Measurements from ENCODE around the gene CACNA2D4.
"Not testable (repeated sequence)": the region's sequence is repeated elsewhere in the genome, so short reads cannot be mapped to it uniquely, and the experiment has no call there.

Gene CACNA2D4

DNA sequence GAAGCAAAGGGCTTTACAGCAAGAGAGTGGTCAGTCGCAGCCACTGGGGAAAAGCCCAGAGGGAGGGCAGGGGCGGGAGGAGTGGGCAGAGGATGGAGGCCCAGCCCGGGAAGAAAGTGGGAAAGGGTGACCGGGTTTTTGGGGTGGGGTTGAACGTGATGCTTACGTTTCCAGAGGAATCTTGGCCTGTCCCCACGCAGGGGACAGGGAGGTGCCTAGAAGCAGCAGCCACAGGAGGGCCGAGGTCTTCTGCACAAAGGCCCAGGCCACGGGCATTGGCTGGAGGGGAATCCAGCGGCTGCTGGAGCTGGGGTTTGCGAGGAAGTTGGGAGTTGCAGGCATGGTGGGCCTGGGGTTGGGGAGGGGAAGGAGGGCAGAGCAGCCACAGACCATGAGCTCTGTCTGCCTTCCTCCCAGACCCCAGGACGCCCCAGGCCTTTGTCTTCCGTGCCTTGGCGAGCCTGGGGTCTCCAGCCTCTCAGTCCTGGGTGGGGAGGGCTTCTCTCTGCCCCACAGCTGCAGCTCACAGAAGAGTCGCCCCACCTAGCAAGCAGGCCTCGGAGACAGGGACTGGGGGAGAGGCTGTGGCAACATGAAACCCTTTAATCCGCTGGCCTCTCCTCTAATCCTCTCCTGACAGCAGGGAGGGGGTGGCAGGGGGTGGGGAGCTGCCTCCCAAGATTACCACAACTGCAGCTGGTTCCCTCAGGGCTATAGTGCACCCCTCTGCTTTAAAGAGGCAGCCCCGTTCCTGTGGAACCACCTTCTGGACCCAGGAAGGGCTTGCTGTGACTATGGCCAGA, at the start of gene CACNA2D4:
TSS of gene CACNA2D4 (minus strand) at position 572 of the 803 bp plus-strand sequence. CDS start at position 393, 179 bp downstream.
- peak; percentile 65 for DNase-seq

DNA sequence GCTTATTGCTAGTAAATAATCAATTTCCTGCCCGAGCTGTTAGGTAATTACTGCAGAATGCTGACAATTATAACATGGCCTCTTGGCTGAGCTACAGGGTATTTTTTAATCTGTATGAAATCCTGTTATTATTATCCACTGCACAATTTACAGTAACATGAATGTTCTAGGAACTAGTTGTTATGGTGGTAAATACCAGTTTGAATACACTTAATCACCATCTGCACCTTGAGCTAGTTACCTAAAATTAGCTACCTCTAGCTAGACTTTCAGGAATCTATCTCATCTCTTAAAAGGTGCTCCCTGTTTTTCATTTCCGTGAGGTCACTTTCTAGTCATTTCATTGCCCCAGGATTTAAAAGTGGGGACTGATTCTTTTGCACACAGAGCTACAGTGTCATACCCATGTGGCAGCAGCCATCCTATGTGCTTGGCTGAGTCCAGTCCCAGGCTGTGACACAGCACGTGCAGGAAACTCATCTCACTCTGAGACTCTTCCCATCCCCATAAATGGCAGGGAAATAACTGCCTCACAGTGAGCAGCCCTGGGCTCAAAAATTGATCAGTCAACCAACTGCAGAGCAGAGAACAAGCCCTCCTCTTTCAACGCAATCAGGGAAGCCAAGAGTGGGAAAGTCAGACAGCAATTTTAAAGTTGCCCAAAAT, 48.2 kb upstream of the CACNA2D4 start:
- no peak for DNase-seq

DNA sequence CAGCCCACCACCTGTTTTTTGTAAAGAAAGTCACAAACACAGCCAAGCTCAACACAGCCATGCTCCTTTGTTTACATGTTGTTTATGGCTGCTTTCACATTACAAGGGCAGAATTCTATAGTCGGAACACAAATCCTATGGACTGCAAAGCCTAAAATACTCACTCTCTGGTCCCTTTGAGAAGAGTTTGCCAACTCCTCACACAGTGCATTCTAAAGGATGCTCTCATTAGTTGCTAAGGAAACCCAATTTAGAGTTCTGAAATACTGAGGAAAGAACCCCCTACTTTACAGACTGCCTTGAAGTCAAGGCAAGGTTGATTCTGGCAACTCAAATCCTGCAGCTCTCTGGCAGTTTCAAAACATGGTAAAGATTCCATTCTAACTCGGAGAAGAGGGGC, 47.5 kb upstream of the CACNA2D4 start:
- no peak for DNase-seq

- no peak for DNase-seq
These were observed 43.9 kb upstream of the CACNA2D4 start for GRCh38 chr12:1962051-1963020.

DNA sequence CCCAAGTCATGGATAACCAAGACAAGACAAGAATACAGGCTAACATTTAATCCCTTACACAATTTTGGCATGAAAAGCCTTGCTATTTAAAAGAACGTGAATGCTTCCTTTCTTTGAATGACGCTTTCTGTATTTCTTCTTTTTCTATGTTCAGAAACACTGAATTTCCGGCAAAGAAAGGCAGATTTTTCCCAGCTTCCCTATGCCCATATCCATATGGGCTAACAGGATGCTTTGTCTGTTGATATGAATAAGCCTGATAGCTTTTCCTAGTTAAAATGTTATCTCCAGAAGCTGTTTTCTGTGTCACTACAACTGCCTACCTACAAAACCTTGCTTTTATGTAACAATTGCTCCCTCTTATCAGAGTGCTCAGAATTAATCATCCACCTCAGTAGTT, 38.3 kb upstream of the CACNA2D4 start:
- no peak for DNase-seq

DNA sequence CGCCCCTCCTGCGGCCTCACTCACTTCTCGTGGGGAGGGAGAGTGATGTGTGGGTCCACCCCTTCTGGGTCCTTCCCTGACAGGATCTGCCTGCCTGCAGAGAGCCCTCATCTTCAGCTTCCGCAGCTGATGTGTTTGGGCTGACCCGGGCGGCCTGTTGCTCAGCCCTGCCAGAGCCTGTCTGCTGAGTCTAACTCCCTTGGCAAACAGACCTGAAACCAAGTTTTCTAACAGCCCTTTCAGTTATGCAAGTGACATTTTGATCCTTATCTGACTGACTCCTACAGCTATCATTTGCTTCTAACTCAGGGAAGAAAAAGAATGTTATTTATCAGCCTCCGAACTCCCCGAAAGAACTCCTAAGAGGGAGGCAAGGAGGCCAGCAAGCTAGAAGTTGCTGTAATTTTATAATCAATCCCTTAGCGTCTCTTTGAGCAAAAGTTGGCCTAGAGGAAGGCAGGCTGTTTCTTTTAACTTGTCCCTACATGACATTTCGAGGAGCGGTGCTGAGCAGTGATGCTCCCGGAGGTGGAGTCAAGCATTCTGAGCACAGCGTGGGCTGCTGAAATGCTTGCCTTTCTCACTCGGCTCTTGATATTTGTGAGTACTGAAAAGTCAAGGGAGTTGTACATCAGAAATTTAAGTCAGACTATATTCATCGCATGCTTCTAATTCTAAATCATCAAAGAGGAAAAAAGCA, 31.5 kb upstream of the CACNA2D4 start:
- DNase-seq = no peak

DNA sequence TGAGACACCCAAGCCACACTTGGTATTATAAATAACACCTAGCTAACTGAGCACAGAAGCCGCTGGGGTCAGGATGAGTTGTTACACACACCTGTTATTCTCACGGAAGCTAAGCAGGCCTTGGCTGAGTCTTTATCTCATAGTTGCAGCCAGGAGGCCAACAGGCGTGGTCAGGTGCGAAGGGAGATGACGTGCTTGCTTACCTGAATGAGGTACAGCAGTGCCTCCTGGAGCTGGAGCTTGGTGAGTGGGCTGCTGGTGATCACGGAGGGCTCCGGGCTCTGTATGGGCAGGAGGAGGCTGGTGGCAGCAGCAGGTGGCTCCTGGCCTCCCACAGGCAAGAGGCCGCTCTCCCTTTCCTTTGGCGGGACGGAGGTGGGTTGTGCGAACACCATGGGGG, 30.4 kb upstream of the CACNA2D4 start:
- DNase-seq = no peak

DNA sequence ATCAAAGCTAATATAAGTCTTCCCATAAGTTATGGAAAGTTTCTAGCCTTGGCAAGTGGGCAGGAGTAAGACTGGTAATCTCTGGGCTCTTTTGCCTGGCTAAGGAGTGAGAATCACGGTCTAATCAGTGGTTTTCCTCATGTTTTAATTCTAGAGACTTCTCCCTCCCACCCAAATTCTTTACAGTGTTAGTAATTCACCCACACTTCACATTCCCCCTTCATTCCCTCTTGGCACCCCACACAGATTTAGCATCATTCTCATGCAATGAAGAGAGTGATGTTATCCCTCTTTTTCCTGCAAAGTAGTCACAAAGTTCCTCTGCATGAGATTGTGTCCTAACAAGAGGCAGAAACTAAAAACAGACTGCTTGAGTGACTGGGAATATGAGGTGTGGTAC, 28.6 kb upstream of the CACNA2D4 start:
- DNase-seq = no peak

GRCh38 chr12:1946296-1946695, 27.8 kb upstream of the CACNA2D4 start:
- no peak for DNase-seq

GRCh38 chr12:1945502-1945901, 27.1 kb upstream of the CACNA2D4 start:
- DNase-seq = not testable (repeated sequence)

DNA sequence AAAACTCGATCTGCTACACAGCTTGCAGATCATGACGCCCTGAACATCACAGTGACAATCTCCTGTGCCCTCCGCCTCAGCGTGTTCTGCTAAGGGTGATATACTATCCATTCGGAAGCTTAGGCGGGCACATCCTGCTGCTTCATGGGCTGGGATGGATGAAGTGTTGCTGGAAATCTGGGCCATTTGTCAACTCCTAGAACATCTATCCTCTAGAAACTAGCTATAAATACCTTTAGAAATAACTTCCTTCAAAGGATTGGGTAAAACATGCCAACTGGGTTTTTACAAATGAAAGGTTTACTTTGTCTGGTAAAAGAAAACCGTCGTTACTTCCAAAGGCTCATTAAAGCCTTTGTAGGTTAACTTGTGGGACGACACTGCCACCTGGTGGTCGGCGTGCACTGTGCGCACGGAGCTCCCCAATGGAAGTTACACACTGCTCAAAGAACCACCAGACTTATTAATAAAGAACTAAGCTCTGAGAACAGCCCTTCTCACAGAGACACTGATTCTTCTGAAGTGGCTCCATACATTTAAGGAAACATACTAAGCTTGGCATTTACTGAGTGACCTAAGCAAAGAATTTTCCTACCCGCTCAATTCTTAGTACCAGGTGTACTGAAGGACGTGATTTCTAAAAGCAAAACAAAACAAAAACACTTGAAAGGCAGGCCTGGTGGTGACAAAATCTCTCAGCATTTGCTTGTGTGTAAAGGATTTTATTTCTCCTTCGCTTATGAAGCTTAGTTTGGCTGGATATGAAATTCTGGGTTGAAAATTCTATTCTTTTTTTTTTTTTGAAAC, 21.6 kb upstream of the CACNA2D4 start:
- DNase-seq = peak; percentile 87

GRCh38 chr12:1939331-1939730, 20.9 kb upstream of the CACNA2D4 start:
- no peak for DNase-seq

DNA sequence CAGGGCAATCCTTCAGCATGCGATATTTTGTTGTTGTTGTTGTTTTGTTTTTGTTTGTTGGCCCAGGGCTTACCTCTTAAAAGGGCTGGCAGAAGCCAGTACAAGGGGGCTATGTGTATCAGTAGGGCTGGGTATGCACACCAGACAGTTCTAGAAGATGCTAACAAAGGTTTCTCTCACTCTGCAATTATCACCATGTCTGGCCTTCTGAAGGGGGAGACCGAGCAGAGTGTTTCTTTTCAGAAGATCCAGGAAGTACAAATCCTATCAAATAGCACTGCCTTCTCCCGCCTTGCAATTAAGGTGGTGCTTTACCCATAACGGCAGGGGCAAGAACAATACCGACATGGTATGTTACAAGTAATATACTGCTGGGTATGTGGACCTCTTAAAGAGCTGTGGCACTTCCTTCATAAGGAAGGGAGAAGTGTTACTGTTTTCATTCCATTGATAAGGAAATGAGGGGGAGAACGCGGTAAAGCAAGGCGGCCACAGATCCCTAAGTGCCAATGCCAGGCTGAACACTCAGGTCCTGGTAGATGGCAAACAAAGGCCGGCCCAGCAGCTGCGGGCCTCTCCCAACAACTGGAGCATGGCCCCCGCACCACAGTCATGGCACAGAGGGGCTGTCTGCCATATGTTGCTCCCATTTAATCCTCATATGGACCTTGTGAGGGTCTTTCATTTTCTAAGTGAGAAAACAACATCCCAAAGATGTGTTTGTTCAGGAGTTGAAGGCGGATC, 19.2 kb upstream of the CACNA2D4 start:
- no peak for DNase-seq

- DNase-seq = no peak
These were observed 18.2 kb upstream of the CACNA2D4 start for GRCh38 chr12:1936406-1937320.

DNA sequence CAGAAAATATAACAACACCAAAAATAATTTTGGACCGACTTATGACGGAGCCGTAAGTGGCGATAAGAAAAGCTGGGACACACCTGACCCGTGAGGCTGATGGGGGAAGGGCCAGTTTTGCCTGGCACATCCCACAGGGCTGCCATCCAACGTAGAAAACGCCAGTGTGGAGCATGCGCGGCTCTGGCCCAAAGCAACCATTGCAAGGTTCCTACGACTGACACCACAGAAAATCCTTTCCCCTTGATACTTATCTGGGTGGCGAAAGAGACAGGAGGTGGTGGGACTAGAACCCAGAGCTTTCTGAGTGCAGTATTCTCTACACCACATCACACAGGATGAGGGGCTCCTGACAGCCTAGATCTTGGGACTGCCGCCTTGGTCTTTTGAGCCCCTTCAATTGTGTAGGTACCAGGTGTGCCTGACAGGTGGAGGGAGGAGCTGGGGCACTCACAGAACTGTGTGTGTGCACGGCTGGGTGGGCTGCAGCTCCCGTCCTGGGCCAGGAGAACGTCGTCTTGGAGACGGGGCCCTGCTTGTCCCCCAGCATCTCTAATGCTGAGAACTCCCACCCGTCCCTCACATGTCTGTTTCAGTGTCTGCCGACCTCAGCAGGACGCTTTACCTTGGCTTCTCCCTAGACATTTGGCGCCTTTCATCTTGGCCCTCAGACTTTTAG, 17.4 kb upstream of the CACNA2D4 start:
- no peak for DNase-seq

GRCh38 chr12:1935242-1935641, 16.8 kb upstream of the CACNA2D4 start:
- no peak for DNase-seq

- DNase-seq = no peak
These were observed 16.4 kb upstream of the CACNA2D4 start for GRCh38 chr12:1934831-1935230.

GRCh38 chr12:1934068-1934467, 15.6 kb upstream of the CACNA2D4 start:
- peak; percentile 12 for DNase-seq
